HEK293 (cell line): Measurements from ENCODE around the gene RNPS1.

Source experiments
- ATF2 ChIP-seq: fragments of 450-650 bp; formaldehyde crosslinking; IDR thresholded peaks from 2 replicates; pipeline ENCODE4 v1.5.1; 2016; ENCODE audit warnings: missing biosample characterization, missing genetic modification characterization, low read depth
- BCL11A ChIP-seq: fragments of 450-650 bp; formaldehyde crosslinking; IDR thresholded peaks from 2 replicates; pipeline ENCODE4 v1.5.1; 2016; ENCODE audit warnings: low read depth, missing biosample characterization, missing genetic modification characterization
- ELK4 ChIP-seq: IDR thresholded peaks from 2 replicates; pipeline ENCODE4 v1.6.1; 2011; ENCODE audit warnings: mild to moderate bottlenecking, low read depth, low read length, borderline replicate concordance
- GLI4 ChIP-seq: fragments of 450-650 bp; formaldehyde crosslinking; IDR thresholded peaks from 2 replicates; pipeline ENCODE4 v1.5.1; 2016; ENCODE audit warnings: missing biosample characterization, missing genetic modification characterization
- IKZF3 ChIP-seq: fragments of 450-650 bp; IDR thresholded peaks from 2 replicates; pipeline ENCODE4 v1.5.0; 2018; ENCODE audit warnings: missing biosample characterization, mild to moderate bottlenecking, missing genetic modification characterization, moderate library complexity
- MZF1 ChIP-seq: fragments of 450-650 bp; formaldehyde crosslinking; IDR thresholded peaks from 2 replicates; pipeline ENCODE4 v1.5.1; 2017; ENCODE audit warnings: missing biosample characterization, missing genetic modification characterization, borderline replicate concordance
- SP2 ChIP-seq: fragments of 450-650 bp; formaldehyde crosslinking; IDR thresholded peaks from 2 replicates; pipeline ENCODE4 v1.5.1; 2016; ENCODE audit warnings: missing biosample characterization, missing genetic modification characterization
- SP3 ChIP-seq: fragments of 450-650 bp; formaldehyde crosslinking; IDR thresholded peaks from 2 replicates; pipeline ENCODE4 v1.5.1; 2016; ENCODE audit warnings: missing biosample characterization, missing genetic modification characterization
- WT1 ChIP-seq: fragments of 450-650 bp; formaldehyde crosslinking; IDR thresholded peaks from 2 replicates; pipeline ENCODE4 v1.5.1; 2016; ENCODE audit warnings: missing biosample characterization, missing genetic modification characterization
- YY1 ChIP-seq: fragments of 450-650 bp; formaldehyde crosslinking; IDR thresholded peaks from 2 replicates; pipeline ENCODE4 v1.5.1; 2018; ENCODE audit warnings: missing biosample characterization, missing genetic modification characterization
- ZBTB21 ChIP-seq: fragments of 450-650 bp; formaldehyde crosslinking; IDR thresholded peaks from 2 replicates; pipeline ENCODE4 v1.5.1; 2017; ENCODE audit warnings: missing biosample characterization, missing genetic modification characterization
- ZBTB7A ChIP-seq: fragments of 450-650 bp; formaldehyde crosslinking; IDR thresholded peaks from 2 replicates; pipeline ENCODE4 v1.5.1; 2016; ENCODE audit warnings: low read depth, missing biosample characterization, missing genetic modification characterization
- ZNF10 ChIP-seq: fragments of 450-650 bp; formaldehyde crosslinking; IDR thresholded peaks from 2 replicates; pipeline ENCODE4 v1.5.1; 2017; ENCODE audit warnings: missing biosample characterization, missing genetic modification characterization
- ZNF140 ChIP-seq: fragments of 450-650 bp; formaldehyde crosslinking; IDR thresholded peaks from 2 replicates; pipeline ENCODE4 v1.5.1; 2016; ENCODE audit warnings: missing biosample characterization, missing genetic modification characterization
- ZNF157 ChIP-seq: fragments of 450-650 bp; formaldehyde crosslinking; IDR thresholded peaks from 2 replicates; pipeline ENCODE4 v1.5.1; 2016; ENCODE audit warnings: missing biosample characterization, missing genetic modification characterization
- ZNF221 ChIP-seq: fragments of 450-650 bp; formaldehyde crosslinking; IDR thresholded peaks from 2 replicates; pipeline ENCODE4 v1.5.1; 2017; ENCODE audit warnings: missing biosample characterization, missing genetic modification characterization, borderline replicate concordance
- ZNF223 ChIP-seq: fragments of 450-650 bp; formaldehyde crosslinking; IDR thresholded peaks from 2 replicates; pipeline ENCODE4 v1.5.1; 2016; ENCODE audit warnings: missing biosample characterization, missing genetic modification characterization
- ZNF266 ChIP-seq: fragments of 450-650 bp; formaldehyde crosslinking; IDR thresholded peaks from 2 replicates; pipeline ENCODE4 v1.5.1; 2016; ENCODE audit warnings: missing biosample characterization, missing genetic modification characterization, low read depth
- ZNF274 ChIP-seq, 2 experiments: fragments of 200-500 bp in 1 of 2; fragments of 450-650 bp in 1 of 2; sonication (Bioruptor generic) in 1 of 2; formaldehyde crosslinking in 1 of 2; IDR thresholded peaks; 2 replicates each; pipeline versions ENCODE4 v1.5.1 to v1.6.1; 2014 to 2016; ENCODE audit warnings: borderline replicate concordance in 1 of 2, inconsistent platforms in 1 of 2, low read length in 1 of 2, missing biosample characterization in 1 of 2, missing genetic modification characterization in 1 of 2
- ZNF350 ChIP-seq: fragments of 450-650 bp; formaldehyde crosslinking; IDR thresholded peaks from 2 replicates; pipeline ENCODE4 v1.5.0; 2017; ENCODE audit warnings: missing biosample characterization, mild to moderate bottlenecking, missing genetic modification characterization
- ZNF548 ChIP-seq: fragments of 450-650 bp; formaldehyde crosslinking; IDR thresholded peaks from 2 replicates; pipeline ENCODE4 v1.5.1; 2016; ENCODE audit warnings: missing biosample characterization, missing genetic modification characterization
- ZNF549 ChIP-seq: fragments of 450-650 bp; IDR thresholded peaks from 2 replicates; pipeline ENCODE4 v1.5.1; 2018; ENCODE audit warnings: missing biosample characterization, missing genetic modification characterization, mild to moderate bottlenecking, inconsistent platforms, moderate library complexity
- ZNF561 ChIP-seq: fragments of 450-650 bp; IDR thresholded peaks from 2 replicates; pipeline ENCODE4 v1.5.1; 2018; ENCODE audit warnings: missing biosample characterization, missing genetic modification characterization, borderline replicate concordance
- ZNF585B ChIP-seq: fragments of 450-650 bp; formaldehyde crosslinking; IDR thresholded peaks from 2 replicates; pipeline ENCODE4 v1.5.1; 2016; ENCODE audit warnings: missing biosample characterization, missing genetic modification characterization
- ZNF600 ChIP-seq: fragments of 450-650 bp; formaldehyde crosslinking; IDR thresholded peaks from 2 replicates; pipeline ENCODE4 v1.5.1; 2016; ENCODE audit warnings: missing biosample characterization, missing genetic modification characterization
- ZNF610 ChIP-seq: fragments of 450-650 bp; formaldehyde crosslinking; IDR thresholded peaks from 2 replicates; pipeline ENCODE4 v1.5.1; 2016; ENCODE audit warnings: missing biosample characterization, missing genetic modification characterization, borderline replicate concordance
- ZNF701 ChIP-seq: fragments of 450-650 bp; formaldehyde crosslinking; IDR thresholded peaks from 2 replicates; pipeline ENCODE4 v1.5.1; 2016; ENCODE audit warnings: missing biosample characterization, missing genetic modification characterization
- ZNF707 ChIP-seq: fragments of 450-650 bp; formaldehyde crosslinking; IDR thresholded peaks from 2 replicates; pipeline ENCODE4 v1.5.1; 2016; ENCODE audit warnings: missing biosample characterization, missing genetic modification characterization
- ZNF843 ChIP-seq: fragments of 450-650 bp; formaldehyde crosslinking; IDR thresholded peaks from 2 replicates; pipeline ENCODE4 v1.5.1; 2016; ENCODE audit warnings: missing biosample characterization, missing genetic modification characterization
- TF ChIP-seq, protein P1 (sequence below): fragments of 450-650 bp; formaldehyde crosslinking; IDR thresholded peaks from 2 replicates; pipeline ENCODE4 v1.5.1; 2016; ENCODE audit warnings: missing biosample characterization, missing genetic modification characterization
- TF ChIP-seq, protein P2 (sequence below): fragments of 450-650 bp; formaldehyde crosslinking; IDR thresholded peaks from 2 replicates; pipeline ENCODE4 v1.5.1; 2017; ENCODE audit warnings: missing biosample characterization, mild to moderate bottlenecking, missing genetic modification characterization, moderate library complexity
- TF ChIP-seq, protein P3 (sequence below): fragments of 450-650 bp; formaldehyde crosslinking; IDR thresholded peaks from 2 replicates; pipeline ENCODE4 v1.5.1; 2016; ENCODE audit warnings: missing biosample characterization, missing genetic modification characterization
- TF ChIP-seq, protein P4 (sequence below): fragments of 450-650 bp; formaldehyde crosslinking; IDR thresholded peaks from 2 replicates; pipeline ENCODE4 v1.5.1; 2016; ENCODE audit warnings: missing biosample characterization, missing genetic modification characterization

RNPS1 gene

DNA sequence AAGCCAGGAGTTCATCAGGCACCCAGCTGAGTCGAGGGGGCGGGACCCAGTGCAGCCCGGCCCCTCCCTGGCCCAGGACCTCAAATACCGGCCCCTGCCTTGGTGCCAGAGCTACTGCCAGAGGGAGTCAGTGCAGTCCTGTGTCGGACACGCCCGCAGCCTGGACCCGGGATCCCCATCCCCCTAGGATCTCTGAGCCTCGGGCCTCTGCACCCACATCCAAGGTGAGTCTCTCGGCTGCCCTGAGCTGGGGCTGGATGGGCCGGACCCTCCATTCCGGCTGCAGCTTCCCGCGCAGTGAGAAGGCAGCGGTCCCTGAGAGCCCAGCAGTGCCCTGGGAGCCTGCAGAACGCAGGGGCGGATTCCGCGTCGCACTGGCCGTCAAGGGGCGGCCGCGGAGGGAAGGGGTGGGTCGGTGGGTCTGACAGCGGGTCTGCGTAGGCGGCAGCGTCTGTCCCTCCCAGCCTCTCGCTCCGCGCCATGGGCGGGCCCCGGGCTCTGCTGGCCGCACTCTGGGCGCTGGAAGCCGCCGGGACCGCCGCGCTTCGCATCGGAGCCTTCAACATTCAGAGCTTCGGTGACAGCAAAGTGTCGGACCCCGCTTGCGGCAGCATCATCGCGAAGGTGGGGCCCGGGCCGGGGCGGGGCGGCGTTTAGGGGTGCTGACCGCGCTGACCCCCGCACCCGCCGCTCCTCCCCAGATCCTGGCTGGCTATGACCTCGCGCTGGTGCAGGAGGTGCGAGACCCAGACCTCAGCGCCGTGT lies 31.4 kb downstream of the RNPS1 start, which contains the start of gene DNASE1L2 (continued):
- no peak for TF ChIP-seq GLI4 (tag by site-specific recombination)
- no peak for TF ChIP-seq ZNF266 (tag by site-specific recombination)
- peak; percentile 26 for TF ChIP-seq SP2
- TF ChIP-seq ZNF585B (tag by site-specific recombination): no peak
- TF ChIP-seq, protein P1, sequence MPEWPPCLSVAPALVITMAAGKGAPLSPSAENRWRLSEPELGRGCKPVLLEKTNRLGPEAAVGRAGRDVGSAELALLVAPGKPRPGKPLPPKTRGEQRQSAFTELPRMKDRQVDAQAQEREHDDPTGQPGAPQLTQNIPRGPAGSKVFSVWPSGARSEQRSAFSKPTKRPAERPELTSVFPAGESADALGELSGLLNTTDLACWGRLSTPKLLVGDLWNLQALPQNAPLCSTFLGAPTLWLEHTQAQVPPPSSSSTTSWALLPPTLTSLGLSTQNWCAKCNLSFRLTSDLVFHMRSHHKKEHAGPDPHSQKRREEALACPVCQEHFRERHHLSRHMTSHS (tag by site-specific recombination): no peak
- peak; percentile 41 for TF ChIP-seq SP3
- no peak for TF ChIP-seq YY1 (tag by site-specific recombination)
- no peak for TF ChIP-seq ZNF561 (tag by site-specific recombination)
- TF ChIP-seq ELK4: no peak
- TF ChIP-seq, protein P2, sequence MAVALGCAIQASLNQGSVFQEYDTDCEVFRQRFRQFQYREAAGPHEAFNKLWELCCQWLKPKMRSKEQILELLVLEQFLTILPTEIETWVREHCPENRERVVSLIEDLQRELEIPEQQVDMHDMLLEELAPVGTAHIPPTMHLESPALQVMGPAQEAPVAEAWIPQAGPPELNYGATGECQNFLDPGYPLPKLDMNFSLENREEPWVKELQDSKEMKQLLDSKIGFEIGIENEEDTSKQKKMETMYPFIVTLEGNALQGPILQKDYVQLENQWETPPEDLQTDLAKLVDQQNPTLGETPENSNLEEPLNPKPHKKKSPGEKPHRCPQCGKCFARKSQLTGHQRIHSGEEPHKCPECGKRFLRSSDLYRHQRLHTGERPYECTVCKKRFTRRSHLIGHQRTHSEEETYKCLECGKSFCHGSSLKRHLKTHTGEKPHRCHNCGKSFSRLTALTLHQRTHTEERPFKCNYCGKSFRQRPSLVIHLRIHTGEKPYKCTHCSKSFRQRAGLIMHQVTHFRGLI (tag by site-specific recombination): no peak
- TF ChIP-seq ZNF701 (tag by site-specific recombination): no peak
- TF ChIP-seq ATF2 (tag by site-specific recombination): no peak
- no peak for TF ChIP-seq ZNF157 (tag by site-specific recombination)
- no peak for TF ChIP-seq ZNF221 (tag by site-specific recombination)
- TF ChIP-seq, protein P3, sequence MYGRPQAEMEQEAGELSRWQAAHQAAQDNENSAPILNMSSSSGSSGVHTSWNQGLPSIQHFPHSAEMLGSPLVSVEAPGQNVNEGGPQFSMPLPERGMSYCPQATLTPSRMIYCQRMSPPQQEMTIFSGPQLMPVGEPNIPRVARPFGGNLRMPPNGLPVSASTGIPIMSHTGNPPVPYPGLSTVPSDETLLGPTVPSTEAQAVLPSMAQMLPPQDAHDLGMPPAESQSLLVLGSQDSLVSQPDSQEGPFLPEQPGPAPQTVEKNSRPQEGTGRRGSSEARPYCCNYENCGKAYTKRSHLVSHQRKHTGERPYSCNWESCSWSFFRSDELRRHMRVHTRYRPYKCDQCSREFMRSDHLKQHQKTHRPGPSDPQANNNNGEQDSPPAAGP (tag by site-specific recombination): peak; percentile 33; the same call in 1 of the 2 replicates
- TF ChIP-seq ZBTB21 (tag by site-specific recombination): no peak
- TF ChIP-seq ZNF548 (tag by site-specific recombination): no peak
- no peak for TF ChIP-seq ZNF549 (tag by site-specific recombination)
- no peak for TF ChIP-seq IKZF3 (tag by site-specific recombination)
- no peak for TF ChIP-seq MZF1 (tag by site-specific recombination)
- TF ChIP-seq, protein P4, sequence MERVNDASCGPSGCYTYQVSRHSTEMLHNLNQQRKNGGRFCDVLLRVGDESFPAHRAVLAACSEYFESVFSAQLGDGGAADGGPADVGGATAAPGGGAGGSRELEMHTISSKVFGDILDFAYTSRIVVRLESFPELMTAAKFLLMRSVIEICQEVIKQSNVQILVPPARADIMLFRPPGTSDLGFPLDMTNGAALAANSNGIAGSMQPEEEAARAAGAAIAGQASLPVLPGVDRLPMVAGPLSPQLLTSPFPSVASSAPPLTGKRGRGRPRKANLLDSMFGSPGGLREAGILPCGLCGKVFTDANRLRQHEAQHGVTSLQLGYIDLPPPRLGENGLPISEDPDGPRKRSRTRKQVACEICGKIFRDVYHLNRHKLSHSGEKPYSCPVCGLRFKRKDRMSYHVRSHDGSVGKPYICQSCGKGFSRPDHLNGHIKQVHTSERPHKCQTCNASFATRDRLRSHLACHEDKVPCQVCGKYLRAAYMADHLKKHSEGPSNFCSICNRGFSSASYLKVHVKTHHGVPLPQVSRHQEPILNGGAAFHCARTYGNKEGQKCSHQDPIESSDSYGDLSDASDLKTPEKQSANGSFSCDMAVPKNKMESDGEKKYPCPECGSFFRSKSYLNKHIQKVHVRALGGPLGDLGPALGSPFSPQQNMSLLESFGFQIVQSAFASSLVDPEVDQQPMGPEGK: peak; percentile 79
- TF ChIP-seq ZNF843 (tag by site-specific recombination): no peak
- no peak for TF ChIP-seq ZNF274 (IDR thresholded peaks at IDR 0.05; ENCODE audit: low read length)
- no peak for TF ChIP-seq ZNF274 (tag by site-specific recombination; IDR thresholded peaks at IDR 0.05; ENCODE audit: borderline replicate concordance)
- TF ChIP-seq ZBTB7A (tag by site-specific recombination): no peak
- TF ChIP-seq ZNF350: no peak
- no peak for TF ChIP-seq ZNF707 (tag by site-specific recombination)
- no peak for TF ChIP-seq BCL11A (tag by site-specific recombination)
- no peak for TF ChIP-seq ZNF223 (tag by site-specific recombination)
- TF ChIP-seq WT1 (tag by site-specific recombination): no peak
- TF ChIP-seq ZNF600: peak; percentile 99
- no peak for TF ChIP-seq ZNF610
- TF ChIP-seq ZNF140 (tag by site-specific recombination): no peak
- no peak for TF ChIP-seq ZNF10 (tag by site-specific recombination)
